Stimulated activated naive CD8-positive, alpha-beta T cell treated with anti-CD3 and anti-CD28 coated beads, Interleukin-15, Interleukin-2, amounts not matched to agents 100 ng/mL and 50 ng/mL, for 24 hours (primary cell): ENCODE results near the gene KPNA2.
A peak's percentile ranks its signal among the peaks of the same experiment; 100 is the strongest.
"Not testable (repeated sequence)": the region's sequence is repeated elsewhere in the genome, so short reads cannot be mapped to it uniquely, and the experiment has no call there.

ENCODE experiments used
- H3K27ac Mint-ChIP-seq: one replicate; pipeline ENCODE4 v1.8.0; 2021; ENCODE audit warnings: mild to moderate bottlenecking, mixed read lengths
- H3K27me3 Mint-ChIP-seq: one replicate; pipeline ENCODE4 v1.8.0; 2021; ENCODE audit warnings: mixed read lengths
- H3K36me3 Mint-ChIP-seq: one replicate; pipeline ENCODE4 v1.8.0; 2021; ENCODE audit warnings: low read depth, mixed read lengths
- H3K4me1 Mint-ChIP-seq: one replicate; pipeline ENCODE4 v1.8.0; 2021; ENCODE audit warnings: low read depth, mixed read lengths
- H3K4me3 Mint-ChIP-seq: one replicate; pipeline ENCODE4 v1.8.0; 2021; ENCODE audit warnings: mild to moderate bottlenecking, mixed read lengths
- H3K9me3 Mint-ChIP-seq: one replicate; pipeline ENCODE4 v1.8.0; 2021; ENCODE audit warnings: mixed read lengths

The KPNA2 gene

DNA sequence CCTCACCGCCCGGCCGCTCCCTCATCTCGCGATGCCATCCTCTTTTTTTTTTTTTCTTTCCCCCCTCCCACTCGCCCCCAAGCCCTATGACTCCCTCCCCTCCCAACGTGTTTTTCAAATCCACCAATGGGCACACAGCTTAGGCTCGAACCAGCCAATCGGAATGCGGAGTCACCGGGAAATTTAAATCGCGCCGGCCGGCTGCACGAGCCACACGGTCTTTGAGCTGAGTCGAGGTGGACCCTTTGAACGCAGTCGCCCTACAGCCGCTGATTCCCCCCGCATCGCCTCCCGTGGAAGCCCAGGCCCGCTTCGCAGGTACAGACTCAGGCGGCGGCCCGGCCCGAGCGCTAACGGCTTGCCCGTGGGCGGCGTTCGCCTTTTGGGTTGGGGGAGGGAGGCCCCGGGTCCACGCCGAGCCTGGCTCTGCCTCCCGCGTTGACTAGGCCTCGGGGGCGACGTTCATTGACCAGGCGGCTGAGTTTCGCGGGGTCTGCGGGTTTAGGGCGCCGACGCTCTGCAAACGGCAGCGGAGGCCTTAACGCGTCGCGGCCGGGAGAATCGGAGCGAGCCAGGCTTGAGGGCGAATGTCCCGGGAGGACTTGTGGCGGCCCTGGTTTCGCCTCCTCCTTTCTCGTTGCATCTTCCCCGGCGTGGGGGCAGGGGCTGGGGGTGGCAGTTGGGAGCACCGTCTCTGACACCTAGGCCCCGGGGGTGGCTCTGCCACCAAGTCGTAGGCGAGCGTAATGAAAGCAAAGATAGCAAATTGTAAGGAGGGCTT lies at the start of gene KPNA2:
TSS of gene KPNA2 (plus strand) at position 213 of the 781 bp plus-strand sequence. CDS start 1,398 bp downstream, outside the sequence.
- no peaks in the 10 kb centered on the region for H3K9me3 Mint-ChIP-seq
- H3K36me3 Mint-ChIP-seq, result peaks cover 43% of the 10 kb centered on the region
- peak within 1 kb of the TSS; percentile 94 for H3K27ac Mint-ChIP-seq
- no peaks in the 10 kb centered on the region for H3K27me3 Mint-ChIP-seq
- H3K4me3 Mint-ChIP-seq, result peak within 1 kb of the TSS; percentile 96
- peaks cover 27% of the 10 kb centered on the region for H3K4me1 Mint-ChIP-seq

DNA sequence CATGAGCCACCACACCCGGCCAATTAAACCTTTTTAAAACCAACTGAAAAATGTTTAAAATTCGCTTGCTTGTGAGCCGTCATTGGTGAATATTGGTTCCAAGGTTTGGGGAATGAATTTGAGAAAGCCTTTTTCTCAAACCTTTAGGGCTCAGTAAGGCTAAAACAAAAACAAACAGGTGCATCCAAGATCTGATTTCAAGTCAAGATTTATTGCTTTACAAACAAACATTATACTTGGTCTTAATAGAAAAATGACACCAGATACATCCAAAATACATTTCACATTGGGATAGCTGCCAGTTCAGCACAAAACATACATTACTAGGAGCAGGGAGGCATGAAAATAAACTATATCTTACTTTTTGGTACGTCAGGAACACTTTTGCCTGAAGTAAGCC lies 44.6 kb upstream of the KPNA2 start:
- H3K4me3 Mint-ChIP-seq, result peak overlapping the region; percentile 6
- peaks cover 4% of the 10 kb centered on the region for H3K36me3 Mint-ChIP-seq
- H3K9me3 Mint-ChIP-seq, result no peaks in the 10 kb centered on the region
- H3K27me3 Mint-ChIP-seq, result peaks cover 9% of the 10 kb centered on the region
- no peak overlapping the region for H3K27ac Mint-ChIP-seq
- peaks cover 30% of the 10 kb centered on the region for H3K4me1 Mint-ChIP-seq

DNA sequence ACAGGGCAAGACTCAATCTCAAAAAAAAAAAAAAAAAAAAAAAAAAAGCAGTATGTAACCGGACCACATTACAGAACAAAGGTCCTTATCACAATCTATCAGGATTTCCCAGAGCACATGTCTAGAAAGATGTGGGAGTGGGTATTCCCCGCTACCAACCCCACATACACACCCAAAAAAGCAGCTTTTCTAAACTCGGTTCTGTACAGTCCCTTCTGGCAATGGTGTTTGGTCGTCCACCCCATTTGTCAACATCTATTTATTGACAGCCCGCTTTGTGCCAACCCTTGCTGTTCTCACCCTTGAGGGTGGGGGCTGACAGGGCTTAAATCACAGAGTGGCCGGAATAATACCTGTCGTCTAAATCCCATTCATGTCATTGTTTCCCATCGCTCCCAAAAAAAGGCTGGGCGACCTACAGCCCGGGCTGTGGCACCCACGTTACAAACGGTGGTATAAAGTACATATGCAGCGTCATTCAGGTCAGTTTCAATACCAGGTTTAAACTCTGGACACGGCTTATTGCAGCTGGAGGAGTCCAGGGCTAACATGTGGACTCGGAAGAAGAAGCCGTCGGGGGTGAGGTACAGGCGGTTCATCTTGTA lies 42.9 kb upstream of the KPNA2 start:
- Mint-ChIP-seq H3K36me3 (peaks cover 4% of the 10 kb centered on the region), H3K27ac (peak overlapping the region; percentile 92), H3K27me3 (peaks cover 15% of the 10 kb centered on the region), H3K4me1 (peaks cover 40% of the 10 kb centered on the region), H3K9me3 (no peaks in the 10 kb centered on the region), H3K4me3 (peak overlapping the region; percentile 97)

DNA sequence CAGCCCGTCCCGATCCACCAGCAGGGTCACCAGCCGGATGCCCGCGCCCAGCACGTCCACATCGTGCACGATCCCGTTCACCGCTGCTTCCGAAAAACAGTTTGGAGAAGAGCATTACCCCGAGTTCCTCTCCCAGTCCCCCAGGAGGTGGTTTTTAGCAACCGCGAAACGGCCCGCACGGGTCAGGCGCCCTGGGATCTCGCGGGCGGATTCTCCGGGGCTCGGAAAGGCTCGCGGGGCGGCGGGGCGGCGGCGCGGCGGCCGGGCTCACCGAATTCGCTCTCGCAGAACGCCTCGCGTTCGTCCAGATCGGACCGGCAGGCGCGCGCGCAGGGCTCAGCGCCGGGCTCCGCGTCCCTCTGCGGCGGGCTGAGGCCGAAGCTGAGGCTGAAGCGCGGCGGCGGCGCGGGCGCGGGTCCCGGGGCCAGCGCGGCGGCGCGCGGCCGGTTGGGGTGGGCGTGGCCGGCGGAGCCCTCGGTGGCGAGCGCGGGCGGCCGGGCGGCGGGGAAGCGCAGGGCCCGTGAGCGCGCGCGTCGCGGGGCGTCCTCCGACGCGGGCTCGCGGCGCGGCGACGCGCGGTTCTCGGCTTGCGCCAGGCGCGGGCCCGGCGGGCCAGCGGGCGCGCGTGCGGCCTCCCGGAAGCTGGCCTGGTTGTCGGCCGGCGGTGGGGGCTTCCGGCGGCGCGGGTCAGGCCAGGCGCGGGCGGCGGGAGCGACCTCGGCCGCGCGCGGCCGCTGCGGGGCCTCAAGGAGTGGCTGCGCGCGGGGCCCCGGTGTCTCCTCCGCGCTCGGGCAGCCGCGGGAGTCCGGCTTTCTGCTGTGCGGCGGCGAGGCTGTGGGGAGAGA lies 42.2 kb upstream of the KPNA2 start:
- peaks cover 4% of the 10 kb centered on the region for H3K36me3 Mint-ChIP-seq
- peaks cover 17% of the 10 kb centered on the region for H3K27me3 Mint-ChIP-seq
- H3K4me3 Mint-ChIP-seq, result peak overlapping the region; percentile 97
- peaks cover 40% of the 10 kb centered on the region for H3K4me1 Mint-ChIP-seq
- peak overlapping the region; percentile 92 for H3K27ac Mint-ChIP-seq
- H3K9me3 Mint-ChIP-seq, result no peaks in the 10 kb centered on the region

DNA sequence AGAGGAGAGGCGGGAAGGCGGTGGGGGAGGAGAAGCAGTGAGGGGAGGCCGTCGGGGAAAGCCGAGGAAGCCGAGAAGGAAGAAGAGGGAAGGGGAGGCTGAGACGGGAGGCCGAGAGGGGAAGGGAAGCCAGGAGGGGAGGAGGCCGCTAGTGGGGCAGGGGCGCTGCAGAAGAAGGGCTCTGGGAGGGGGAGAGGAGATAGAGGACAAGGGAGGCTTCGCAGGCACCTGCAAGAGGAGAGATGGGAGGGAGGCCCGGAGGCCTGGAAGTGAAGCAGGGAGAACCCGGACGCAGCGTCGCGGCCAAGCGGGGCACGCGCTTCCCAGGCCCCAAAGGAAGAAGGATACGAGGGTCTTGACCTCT lies 41.6 kb upstream of the KPNA2 start:
- peak overlapping the region; percentile 85 for H3K4me3 Mint-ChIP-seq
- peaks cover 40% of the 10 kb centered on the region for H3K4me1 Mint-ChIP-seq
- H3K27me3 Mint-ChIP-seq, result peaks cover 21% of the 10 kb centered on the region
- peak overlapping the region; percentile 74 for H3K27ac Mint-ChIP-seq
- H3K9me3 Mint-ChIP-seq, result no peaks in the 10 kb centered on the region
- peaks cover 4% of the 10 kb centered on the region for H3K36me3 Mint-ChIP-seq

DNA sequence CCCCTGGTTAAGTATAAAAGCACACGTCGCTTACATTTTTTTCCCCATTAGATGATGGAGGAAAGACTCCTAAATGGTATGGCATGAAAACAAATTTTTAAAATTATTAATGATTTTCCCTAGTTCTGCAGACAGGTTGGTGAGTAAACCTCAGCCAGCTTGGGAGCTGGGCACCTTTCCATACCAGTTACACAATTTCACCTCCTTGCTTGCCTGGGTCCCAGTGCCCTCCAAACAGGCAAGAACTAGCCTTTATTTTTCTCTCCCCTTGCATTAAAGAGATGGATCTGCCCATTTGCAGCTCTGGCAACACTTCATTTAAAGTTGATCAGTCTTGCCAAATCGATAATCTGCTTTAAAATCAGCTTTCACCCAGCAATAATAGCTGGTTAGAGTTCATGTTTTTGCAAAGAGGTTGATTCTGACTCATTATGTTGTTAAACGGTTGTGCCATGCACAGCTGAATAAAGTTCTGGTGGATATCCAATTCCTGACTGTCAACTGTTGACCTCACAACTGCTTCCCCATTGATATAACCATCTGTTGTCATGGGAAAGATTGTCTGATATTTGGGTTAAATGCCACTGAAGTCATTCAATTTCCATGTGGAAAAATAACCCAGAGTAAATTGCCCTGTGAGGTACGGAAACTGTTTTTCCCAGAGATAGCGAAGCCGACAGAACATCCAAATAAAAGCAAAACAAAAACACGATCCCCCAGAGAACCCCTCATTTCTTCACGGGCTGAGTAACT lies 40.5 kb upstream of the KPNA2 start:
- Mint-ChIP-seq H3K9me3 (no peaks in the 10 kb centered on the region), H3K4me1 (peaks cover 40% of the 10 kb centered on the region), H3K36me3 (peaks cover 4% of the 10 kb centered on the region), H3K4me3 (peak overlapping the region; percentile 85), H3K27ac (peak overlapping the region; percentile 54), H3K27me3 (peaks cover 21% of the 10 kb centered on the region)

DNA sequence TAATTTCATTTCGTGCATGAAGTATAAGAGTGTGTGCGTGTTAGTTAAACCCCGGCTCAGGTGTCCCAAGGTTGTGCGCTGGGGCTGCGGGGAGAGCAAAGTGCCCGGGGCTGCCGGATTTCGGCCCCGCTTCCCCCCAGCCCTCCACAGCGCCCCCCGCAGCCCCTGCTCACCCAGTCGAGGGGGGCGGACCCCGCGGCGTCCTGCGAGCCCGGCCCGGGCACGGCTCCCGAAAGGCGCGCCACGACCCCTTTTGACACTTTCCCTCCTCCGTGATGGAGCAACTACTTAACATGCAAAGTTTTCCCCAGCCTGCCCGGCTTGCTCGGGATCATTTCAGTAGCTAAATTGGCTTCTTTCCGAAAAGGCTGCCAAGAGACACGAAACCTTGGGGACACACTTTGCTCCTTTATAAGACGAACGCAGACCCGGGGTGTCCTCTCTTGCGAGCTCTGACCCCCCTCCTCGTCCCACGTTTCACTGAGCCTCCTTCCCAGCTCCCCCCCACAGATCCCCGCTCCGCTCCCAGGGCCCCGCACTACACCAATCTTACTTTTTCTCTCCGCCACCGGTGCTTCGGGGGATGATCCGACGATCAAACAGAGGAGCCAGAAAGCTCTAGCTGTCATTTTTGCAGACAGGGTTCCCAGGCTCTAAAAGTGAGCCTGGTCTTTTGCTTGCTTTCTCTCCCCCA lies 39.8 kb upstream of the KPNA2 start:
- Mint-ChIP-seq H3K27ac (peak overlapping the region; percentile 77), H3K36me3 (peaks cover 4% of the 10 kb centered on the region), H3K27me3 (peaks cover 21% of the 10 kb centered on the region), H3K4me1 (peaks cover 40% of the 10 kb centered on the region), H3K9me3 (no peaks in the 10 kb centered on the region), H3K4me3 (peak overlapping the region; percentile 85)

DNA sequence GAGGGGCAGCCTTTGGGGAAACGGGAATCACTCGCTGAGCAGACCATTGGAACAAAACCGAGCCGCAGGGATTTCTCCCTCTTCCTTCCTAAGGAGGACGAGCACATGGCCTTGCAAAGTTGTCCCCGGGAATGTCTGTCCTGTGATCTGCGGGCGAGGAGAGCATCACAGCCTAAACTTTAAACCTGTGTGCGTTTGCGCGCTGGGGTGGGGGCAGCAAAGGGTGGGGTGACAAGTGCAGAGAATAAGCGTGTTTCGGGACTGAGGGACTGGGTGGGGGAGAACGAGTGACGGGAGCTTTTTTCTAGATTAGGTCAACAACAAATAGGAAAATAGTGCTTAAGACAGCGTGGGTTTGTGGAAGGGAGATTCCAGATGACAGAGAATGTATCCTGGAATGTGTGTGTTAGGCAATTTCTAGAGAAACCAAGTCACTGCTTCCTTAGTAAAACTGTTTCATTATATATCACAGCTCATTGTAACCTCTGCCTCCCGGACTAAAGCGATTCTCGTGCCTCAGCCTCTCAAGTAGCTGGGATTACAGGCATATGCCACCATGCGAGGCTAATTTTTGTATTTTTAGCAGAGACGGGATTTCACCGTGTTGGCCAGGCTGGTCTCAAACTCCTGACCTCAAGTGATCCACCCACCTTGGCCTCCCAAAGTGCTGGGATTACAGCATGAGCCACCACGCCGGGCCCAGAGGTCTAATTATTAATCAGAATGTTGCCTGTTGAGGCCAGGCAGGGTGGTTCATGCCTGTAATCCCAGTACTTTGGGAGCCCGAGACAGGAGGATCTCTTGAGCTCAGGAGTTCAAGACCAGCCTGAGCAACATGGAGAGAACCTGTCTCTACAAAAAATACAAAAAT lies 39.0 kb upstream of the KPNA2 start, which contains the start of gene C17orf58:
TSS of gene C17orf58 (minus strand) at position 169 of the 871 bp plus-strand sequence. CDS start 271 bp downstream, outside the sequence.
- H3K36me3 Mint-ChIP-seq, H3K9me3 Mint-ChIP-seq: not testable (repeated sequence)
- peaks cover 21% of the 10 kb centered on the region for H3K27me3 Mint-ChIP-seq
- peaks cover 40% of the 10 kb centered on the region for H3K4me1 Mint-ChIP-seq
- peak within 1 kb of the TSS; percentile 85 for H3K4me3 Mint-ChIP-seq
- peak within 1 kb of the TSS; percentile 77 for H3K27ac Mint-ChIP-seq

DNA sequence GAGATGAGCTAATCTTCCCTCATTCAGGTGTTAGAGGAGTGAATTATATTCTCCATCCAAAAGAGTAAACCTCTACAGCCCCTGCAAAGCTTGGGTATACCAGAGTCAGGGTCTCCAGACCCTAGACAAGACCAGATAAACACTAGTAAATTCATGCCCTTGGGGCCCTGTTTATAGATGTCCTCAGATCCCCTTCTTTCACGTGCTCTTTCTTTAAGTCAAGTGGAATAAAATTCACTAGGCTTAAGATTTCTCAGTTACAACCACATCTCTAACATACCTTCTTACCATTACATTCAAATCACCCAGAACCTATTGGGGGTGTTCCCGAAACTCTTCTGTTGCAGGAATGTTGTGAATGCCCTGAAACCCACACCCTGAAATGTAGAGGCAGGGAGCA lies 37.1 kb upstream of the KPNA2 start:
- no peaks in the 10 kb centered on the region for H3K36me3 Mint-ChIP-seq
- H3K27ac Mint-ChIP-seq, result no peak overlapping the region
- H3K27me3 Mint-ChIP-seq, result peaks cover 21% of the 10 kb centered on the region
- H3K4me1 Mint-ChIP-seq, result peaks cover 30% of the 10 kb centered on the region
- no peaks in the 10 kb centered on the region for H3K9me3 Mint-ChIP-seq
- H3K4me3 Mint-ChIP-seq, result no peak overlapping the region

DNA sequence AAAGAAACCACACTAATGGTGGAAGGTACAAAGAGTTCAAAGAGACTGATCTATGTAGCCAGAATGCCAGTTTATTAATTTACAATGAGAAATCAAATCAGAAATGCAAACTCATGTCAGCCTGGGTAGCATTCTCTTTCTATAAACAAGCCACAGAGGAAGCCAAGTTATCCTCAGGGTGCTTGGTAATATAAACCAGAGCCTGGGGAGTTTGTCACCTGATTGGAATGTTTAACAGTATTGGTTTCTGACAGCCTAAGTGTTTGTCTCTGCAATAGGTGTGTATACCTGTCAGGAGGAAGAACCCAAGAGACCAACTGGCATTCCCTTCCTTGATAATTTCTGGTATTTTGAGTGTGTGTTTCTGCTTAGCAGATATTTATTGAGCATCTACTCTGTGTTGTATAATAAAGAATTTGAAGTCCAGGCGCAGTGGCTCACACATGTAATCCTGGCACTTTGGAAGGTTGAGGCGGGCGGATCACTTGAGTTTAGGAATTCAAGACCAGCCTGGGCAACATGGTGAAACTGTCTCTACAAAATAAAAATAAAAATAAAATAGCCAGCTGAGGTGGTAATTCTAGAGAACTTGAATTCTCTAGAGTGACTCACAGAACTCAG lies 36.1 kb upstream of the KPNA2 start:
- Mint-ChIP-seq H3K4me1 (peaks cover 25% of the 10 kb centered on the region), H3K4me3 (no peak overlapping the region), H3K27ac (no peak overlapping the region), H3K9me3 (no peaks in the 10 kb centered on the region), H3K27me3 (peaks cover 21% of the 10 kb centered on the region), H3K36me3 (no peaks in the 10 kb centered on the region)

DNA sequence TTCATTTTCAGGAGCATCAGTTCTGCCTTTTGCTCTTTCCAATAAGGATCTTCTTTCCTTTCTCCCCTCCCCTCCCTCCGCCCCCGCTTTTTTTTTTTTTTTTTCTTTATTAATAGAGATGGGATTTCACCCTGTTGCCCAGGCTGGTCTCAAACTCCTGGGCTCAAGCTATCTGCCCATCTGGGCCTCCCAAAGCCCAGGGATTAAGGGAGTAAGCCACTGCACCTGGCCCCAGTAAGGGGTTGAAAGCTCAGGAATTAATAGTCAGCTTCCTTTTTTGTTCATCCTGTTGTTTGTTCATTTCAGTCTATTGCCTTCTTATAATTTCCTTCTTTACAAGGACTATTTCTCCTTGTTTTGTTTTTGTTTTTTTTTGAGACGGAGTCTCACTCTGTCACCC lies 31.3 kb upstream of the KPNA2 start:
- Mint-ChIP-seq H3K4me1 (no peaks in the 10 kb centered on the region), H3K4me3 (no peak overlapping the region), H3K36me3 (no peaks in the 10 kb centered on the region), H3K27ac (no peak overlapping the region), H3K27me3 (no peaks in the 10 kb centered on the region), H3K9me3 (no peaks in the 10 kb centered on the region)

DNA sequence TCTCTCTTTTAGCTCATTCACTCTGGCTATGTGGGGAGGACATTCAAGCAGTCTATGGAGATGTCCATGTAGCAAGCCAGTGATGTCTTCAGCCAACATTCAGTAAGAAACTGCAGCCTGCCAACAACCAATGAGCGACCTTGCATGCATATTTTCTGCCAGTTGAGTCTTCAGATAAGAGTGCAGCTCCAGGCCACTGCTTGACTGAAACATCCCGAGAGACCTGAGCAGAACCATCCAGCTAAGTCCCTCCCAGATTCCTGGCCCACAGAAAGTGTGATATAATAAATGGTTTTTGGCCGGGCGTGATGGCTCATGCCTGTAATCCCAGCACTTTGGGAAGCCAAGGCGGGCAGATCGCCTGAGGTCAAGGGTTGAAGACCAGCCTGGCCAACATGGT lies 28.7 kb upstream of the KPNA2 start:
- no peaks in the 10 kb centered on the region for H3K36me3 Mint-ChIP-seq
- no peak overlapping the region for H3K27ac Mint-ChIP-seq
- H3K4me3 Mint-ChIP-seq, result no peak overlapping the region
- H3K27me3 Mint-ChIP-seq, result no peaks in the 10 kb centered on the region
- peaks cover 4% of the 10 kb centered on the region for H3K4me1 Mint-ChIP-seq
- no peaks in the 10 kb centered on the region for H3K9me3 Mint-ChIP-seq

DNA sequence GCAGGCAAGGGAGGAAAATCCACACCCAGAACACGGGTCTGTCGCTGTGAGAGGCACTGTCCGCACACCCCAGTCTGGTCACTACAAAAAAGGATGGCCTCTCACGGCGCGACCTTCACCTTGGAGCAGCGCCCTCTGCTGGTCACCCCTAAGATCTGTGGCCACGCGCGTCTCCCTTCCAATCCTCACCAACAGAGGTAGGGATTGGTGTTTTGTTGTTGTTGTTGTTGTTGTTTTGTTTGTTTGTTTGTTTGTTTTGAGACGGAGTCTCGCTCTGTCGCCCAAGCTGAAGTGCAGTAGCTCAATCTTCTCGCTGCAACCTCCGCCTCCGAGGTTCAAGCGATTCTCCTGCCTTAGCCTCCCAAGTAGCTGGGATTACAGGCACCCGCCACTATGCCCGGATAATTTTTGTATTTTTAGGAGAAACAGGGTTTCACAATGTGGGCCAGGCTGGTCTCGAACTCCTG lies 24.3 kb upstream of the KPNA2 start:
- peaks cover 4% of the 10 kb centered on the region for H3K4me1 Mint-ChIP-seq
- peak overlapping the region; percentile 67 for H3K4me3 Mint-ChIP-seq
- H3K9me3 Mint-ChIP-seq, result no peaks in the 10 kb centered on the region
- no peaks in the 10 kb centered on the region for H3K27me3 Mint-ChIP-seq
- H3K27ac Mint-ChIP-seq, result no peak overlapping the region
- no peaks in the 10 kb centered on the region for H3K36me3 Mint-ChIP-seq
